Measurements from ENCODE around the gene TRABD2B.

DNA sequence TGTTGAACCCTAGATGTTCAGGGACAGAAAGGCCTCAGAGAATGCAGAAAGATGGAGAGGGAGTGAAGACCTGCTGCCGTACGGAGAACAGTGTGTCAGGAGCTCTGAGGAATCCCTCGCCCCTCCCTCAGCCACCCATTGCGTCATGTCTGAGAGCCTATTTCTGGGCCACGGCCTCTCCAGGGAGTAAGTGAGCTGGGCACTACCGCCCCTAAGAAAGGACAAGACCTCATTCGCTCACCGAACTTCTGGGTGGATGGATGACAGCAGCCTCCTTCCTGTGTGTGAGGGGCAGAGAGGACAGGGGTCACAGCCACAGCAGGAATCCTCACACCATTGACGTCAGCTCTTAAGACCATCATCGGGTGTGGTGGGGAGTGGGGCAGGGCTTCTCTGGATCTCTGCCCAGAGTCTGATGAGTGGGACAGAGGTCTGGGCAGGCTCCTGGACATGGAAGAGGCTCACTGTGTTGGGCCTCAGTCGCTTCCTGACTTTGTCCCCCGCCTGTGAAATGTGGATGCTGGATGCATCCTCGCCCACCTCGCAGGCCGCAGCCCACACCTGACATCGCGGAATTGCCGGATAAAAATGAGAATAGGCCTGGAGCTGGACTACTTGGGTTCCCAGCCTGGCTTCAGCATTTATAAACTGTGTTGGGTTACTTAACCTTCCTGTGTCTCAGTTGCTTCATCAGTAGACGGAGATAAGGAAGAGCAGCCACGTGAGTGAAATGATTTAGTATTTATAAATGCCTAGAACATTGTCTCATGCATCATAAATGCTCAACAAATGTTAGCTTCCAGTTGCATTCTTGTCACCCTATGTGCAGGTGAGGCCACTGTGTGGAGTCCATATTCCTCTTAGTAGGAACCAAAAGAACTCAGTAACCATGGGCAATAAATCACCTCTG, 238.6 kb downstream of the TRABD2B start:
- TF ChIP-seq POLR2A (IDR thresholded peaks at IDR 0.05) (no peak), EP300 (IDR thresholded peaks at IDR 0.05) (no peak), POLR2AphosphoS5 (IDR thresholded peaks at IDR 0.05) (no peak)
- TF ChIP-seq, protein P1, sequence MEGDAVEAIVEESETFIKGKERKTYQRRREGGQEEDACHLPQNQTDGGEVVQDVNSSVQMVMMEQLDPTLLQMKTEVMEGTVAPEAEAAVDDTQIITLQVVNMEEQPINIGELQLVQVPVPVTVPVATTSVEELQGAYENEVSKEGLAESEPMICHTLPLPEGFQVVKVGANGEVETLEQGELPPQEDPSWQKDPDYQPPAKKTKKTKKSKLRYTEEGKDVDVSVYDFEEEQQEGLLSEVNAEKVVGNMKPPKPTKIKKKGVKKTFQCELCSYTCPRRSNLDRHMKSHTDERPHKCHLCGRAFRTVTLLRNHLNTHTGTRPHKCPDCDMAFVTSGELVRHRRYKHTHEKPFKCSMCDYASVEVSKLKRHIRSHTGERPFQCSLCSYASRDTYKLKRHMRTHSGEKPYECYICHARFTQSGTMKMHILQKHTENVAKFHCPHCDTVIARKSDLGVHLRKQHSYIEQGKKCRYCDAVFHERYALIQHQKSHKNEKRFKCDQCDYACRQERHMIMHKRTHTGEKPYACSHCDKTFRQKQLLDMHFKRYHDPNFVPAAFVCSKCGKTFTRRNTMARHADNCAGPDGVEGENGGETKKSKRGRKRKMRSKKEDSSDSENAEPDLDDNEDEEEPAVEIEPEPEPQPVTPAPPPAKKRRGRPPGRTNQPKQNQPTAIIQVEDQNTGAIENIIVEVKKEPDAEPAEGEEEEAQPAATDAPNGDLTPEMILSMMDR (IDR thresholded peaks at IDR 0.05): no peak

Data from upper lobe of left lung (tissue), 4 donors.